ENCODE results near the gene CACNA2D2. TPM values are rescaled to one million over a fixed set of nuclear protein-coding genes. Genes with fewer than 3 reads are reported as not detected.

Gene CACNA2D2
- total RNA-seq, 1 donor from 2014 or later: 5.0 TPM

DNA sequence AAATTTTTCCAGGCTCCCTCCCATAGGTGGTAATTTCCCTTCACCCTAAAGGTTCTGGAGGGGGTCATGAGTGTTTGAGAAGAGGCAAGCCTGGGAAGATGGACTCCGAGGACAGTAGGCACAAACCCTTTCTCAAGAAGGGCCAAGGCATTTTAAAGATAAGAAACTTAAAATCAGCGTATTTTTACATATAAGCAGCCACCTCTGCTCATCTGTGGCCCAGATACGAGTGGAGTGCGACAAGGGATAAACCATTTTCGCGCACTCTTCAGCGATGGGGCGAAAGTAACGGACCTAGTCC lies 163.3 kb downstream of the CACNA2D2 start:
- no peak overlapping the region for H3K27ac Mint-ChIP-seq (ENCODE audit: unreplicated experiment)
- peaks cover 22% of the 10 kb centered on the region for H3K9me3 Mint-ChIP-seq (ENCODE audit: unreplicated experiment)
- H3K4me3 Mint-ChIP-seq (ENCODE audit: unreplicated experiment): peak overlapping the region; percentile 42
- H3K4me1 Mint-ChIP-seq (ENCODE audit: low read depth, unreplicated experiment): peaks cover 20% of the 10 kb centered on the region
- peaks cover 4% of the 10 kb centered on the region for H3K36me3 Mint-ChIP-seq (ENCODE audit: unreplicated experiment)
- H3K27me3 Mint-ChIP-seq (ENCODE audit: unreplicated experiment): peaks cover 32% of the 10 kb centered on the region
- no peak for DNase-seq
- TF ChIP-seq, protein P1, sequence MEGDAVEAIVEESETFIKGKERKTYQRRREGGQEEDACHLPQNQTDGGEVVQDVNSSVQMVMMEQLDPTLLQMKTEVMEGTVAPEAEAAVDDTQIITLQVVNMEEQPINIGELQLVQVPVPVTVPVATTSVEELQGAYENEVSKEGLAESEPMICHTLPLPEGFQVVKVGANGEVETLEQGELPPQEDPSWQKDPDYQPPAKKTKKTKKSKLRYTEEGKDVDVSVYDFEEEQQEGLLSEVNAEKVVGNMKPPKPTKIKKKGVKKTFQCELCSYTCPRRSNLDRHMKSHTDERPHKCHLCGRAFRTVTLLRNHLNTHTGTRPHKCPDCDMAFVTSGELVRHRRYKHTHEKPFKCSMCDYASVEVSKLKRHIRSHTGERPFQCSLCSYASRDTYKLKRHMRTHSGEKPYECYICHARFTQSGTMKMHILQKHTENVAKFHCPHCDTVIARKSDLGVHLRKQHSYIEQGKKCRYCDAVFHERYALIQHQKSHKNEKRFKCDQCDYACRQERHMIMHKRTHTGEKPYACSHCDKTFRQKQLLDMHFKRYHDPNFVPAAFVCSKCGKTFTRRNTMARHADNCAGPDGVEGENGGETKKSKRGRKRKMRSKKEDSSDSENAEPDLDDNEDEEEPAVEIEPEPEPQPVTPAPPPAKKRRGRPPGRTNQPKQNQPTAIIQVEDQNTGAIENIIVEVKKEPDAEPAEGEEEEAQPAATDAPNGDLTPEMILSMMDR (IDR thresholded peaks at IDR 0.05; ENCODE audit: partially characterized antibody, unreplicated experiment): no peak

DNA sequence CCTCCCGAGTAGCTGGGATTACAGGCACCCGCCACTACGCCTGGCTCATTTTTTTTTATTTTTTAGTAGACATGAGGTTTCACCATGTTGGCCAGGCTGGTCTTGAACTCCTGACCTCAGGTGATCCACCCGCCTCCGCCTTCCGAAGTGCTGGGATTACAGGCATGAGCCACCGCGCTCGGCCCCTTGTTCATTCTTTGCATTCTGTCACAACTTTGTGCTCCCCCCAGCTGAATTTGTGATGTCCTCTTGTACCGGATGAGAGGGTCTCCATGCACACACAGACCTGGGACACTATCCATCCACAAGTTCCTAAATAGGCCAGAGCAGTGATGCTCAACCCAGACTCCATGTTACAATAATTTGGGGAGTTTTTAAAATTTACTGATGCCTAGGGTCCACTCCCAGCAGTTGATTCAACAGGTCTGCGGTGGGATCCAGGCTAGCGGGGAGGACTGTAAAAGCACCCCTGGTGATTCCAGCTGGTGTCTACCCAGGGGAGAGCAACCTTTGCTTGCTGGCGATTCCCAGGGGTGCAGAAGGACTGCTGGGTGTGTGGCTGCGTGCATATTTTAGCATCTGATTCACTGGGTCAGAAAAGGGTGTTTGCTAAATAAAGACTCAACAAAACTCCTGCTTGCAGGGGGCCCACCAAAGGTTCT lies 163.8 kb downstream of the CACNA2D2 start:
- Mint-ChIP-seq H3K36me3 (ENCODE audit: unreplicated experiment) (peaks cover 4% of the 10 kb centered on the region), H3K27ac (ENCODE audit: unreplicated experiment) (no peak overlapping the region)
- TF ChIP-seq, protein P1 (IDR thresholded peaks at IDR 0.05; ENCODE audit: partially characterized antibody, unreplicated experiment): no peak

DNA sequence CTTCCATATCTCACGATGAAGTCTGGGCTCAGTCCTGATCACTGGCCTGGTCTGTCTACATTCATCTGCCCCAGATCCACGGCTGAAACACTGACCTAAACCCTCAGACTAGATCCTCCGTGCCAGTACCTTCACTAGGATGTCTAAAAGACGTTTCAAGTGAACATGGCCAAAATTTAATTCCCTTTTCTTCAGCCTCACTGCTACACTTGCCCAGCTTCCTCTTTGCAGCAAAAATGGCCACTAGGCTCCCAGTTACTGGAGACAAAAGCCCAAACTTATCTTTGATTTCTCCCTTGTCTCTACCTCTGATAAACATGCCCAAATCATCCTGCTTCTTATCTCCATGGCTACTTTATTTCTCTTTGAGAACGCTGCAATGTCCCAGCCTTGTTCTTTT lies 164.5 kb downstream of the CACNA2D2 start:
- H3K36me3 Mint-ChIP-seq (ENCODE audit: unreplicated experiment): peaks cover 4% of the 10 kb centered on the region
- peaks cover 30% of the 10 kb centered on the region for H3K27me3 Mint-ChIP-seq (ENCODE audit: unreplicated experiment)
- peak overlapping the region; percentile 93 for H3K4me3 Mint-ChIP-seq (ENCODE audit: unreplicated experiment)
- TF ChIP-seq, protein P1 (IDR thresholded peaks at IDR 0.05; ENCODE audit: partially characterized antibody, unreplicated experiment): no peak
- DNase-seq: no peak
- peak overlapping the region; percentile 40 for H3K27ac Mint-ChIP-seq (ENCODE audit: unreplicated experiment)
- H3K4me1 Mint-ChIP-seq (ENCODE audit: low read depth, unreplicated experiment): peaks cover 24% of the 10 kb centered on the region
- H3K9me3 Mint-ChIP-seq (ENCODE audit: unreplicated experiment): peaks cover 22% of the 10 kb centered on the region

More for the DNA sequence above, 163.8 kb downstream of the CACNA2D2 start:
- Mint-ChIP-seq H3K4me3 (ENCODE audit: unreplicated experiment) (peak overlapping the region; percentile 69), H3K4me1 (ENCODE audit: low read depth, unreplicated experiment) (peaks cover 20% of the 10 kb centered on the region), H3K27me3 (ENCODE audit: unreplicated experiment) (peaks cover 32% of the 10 kb centered on the region), H3K9me3 (ENCODE audit: unreplicated experiment) (peaks cover 22% of the 10 kb centered on the region)
- no peak for DNase-seq

DNA sequence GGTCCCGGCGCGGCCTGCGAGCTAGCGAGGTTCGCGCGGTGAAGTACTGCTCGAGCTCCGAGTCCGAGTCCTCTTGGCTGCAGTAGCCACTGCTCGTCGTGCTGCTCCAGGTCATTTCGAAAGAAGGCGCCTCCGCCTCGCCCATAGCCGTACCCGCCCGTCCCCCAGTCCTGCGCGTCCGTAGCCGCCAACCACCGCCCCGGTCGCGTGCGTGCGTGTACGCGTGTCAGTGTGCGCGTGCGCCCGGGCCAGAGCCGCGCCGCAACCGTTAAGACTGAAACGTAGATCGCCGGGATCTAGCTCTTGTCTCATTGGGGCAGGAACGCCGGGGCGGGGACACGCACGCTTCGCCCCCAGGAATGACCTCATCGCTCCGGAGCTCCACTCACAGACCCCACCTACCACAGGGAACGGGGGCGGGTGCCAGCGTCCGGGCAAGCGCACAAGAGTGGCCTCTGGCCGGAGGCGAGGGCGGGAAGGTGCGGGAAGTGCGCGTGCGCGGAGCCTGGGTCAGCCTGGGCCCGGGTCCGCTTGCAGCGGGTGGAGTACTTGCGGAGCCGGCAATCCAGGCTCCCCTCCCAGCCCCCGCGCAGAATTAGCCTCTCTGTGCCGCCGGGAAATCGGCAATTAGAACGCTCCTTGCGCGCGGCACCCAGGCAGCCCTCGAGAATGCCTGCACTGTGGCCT lies 166.1 kb downstream of the CACNA2D2 start:
- Mint-ChIP-seq H3K4me3 (ENCODE audit: unreplicated experiment) (peak overlapping the region; percentile 93), H3K36me3 (ENCODE audit: unreplicated experiment) (peaks cover 4% of the 10 kb centered on the region), H3K27me3 (ENCODE audit: unreplicated experiment) (peaks cover 27% of the 10 kb centered on the region), H3K9me3 (ENCODE audit: unreplicated experiment) (peaks cover 20% of the 10 kb centered on the region), H3K4me1 (ENCODE audit: low read depth, unreplicated experiment) (peaks cover 29% of the 10 kb centered on the region), H3K27ac (ENCODE audit: unreplicated experiment) (peak overlapping the region; percentile 93)
- TF ChIP-seq, protein P1 (IDR thresholded peaks at IDR 0.05; ENCODE audit: partially characterized antibody, unreplicated experiment): no peak
- peak; percentile 99 for DNase-seq

Measured in glutamatergic neuron (in vitro differentiated cells).